ENCODE data around the gene TCAIM. TPM values are rescaled to one million over a fixed set of nuclear protein-coding genes. Genes with fewer than 3 reads are reported as not detected.
A peak's percentile ranks its signal among the peaks of the same experiment; 100 is the strongest.

Gene TCAIM
- total and polyA plus RNA-seq, 4 experiments from 2014 or later, result 16.7 to 21.8 (median 19.3) TPM

GRCh38 chr3:44430466-44430865 is 91.9 kb downstream of the TCAIM start:
- Histone ChIP-seq H3K9me3 (ENCODE audit: control insufficient read depth in 1 of 2, low read length in 2 of 2) (no peaks in the 10 kb centered on the region), H3K27ac (ENCODE audit: low read depth, low read length) (no peak overlapping the region), H3K36me3 (ENCODE audit: insufficient read depth, low read length) (no peaks in the 10 kb centered on the region), H3K4me3 (ENCODE audit: low read length in 2 of 2) (no peak overlapping the region), H3K4me1 (ENCODE audit: insufficient read depth, low read length) (no peaks in the 10 kb centered on the region), H3K27me3 (ENCODE audit: insufficient read depth, low read length) (no peaks in the 10 kb centered on the region)
- intact Hi-C loops (cut with micrococcal nuclease), result no loop called here
- Mint-ChIP-seq H3K4me3 (no peak overlapping the region), H3K9me3 (no peaks in the 10 kb centered on the region), H3K27ac (peak overlapping the region in 1 of 7 donors; percentile 71), H3K36me3 (no peaks in the 10 kb centered on the region), H3K27me3 (peaks cover 1% of the 10 kb centered on the region in 2 donors), H3K4me1 (no peaks in the 10 kb centered on the region)
- CTCF ChIA-PET (ENCODE audit: partially characterized antibody), result interaction anchor here (1.3 kb wide), 1 partner anchor 92 kb away, joined by 3 read pairs; the partner anchor contains the start of gene TCAIM
- POLR2A ChIA-PET (ENCODE audit: partially characterized antibody), result no interaction called here
- DNase-seq, result no peak

GRCh38 chr3:44434834-44435510 is 96.4 kb downstream of the TCAIM start:
- Histone ChIP-seq H3K4me1 (ENCODE audit: insufficient read depth, low read length) (peaks cover 12% of the 10 kb centered on the region), H3K36me3 (ENCODE audit: insufficient read depth, low read length) (no peaks in the 10 kb centered on the region), H3K9me3 (ENCODE audit: control insufficient read depth in 1 of 2, low read length in 2 of 2) (no peaks in the 10 kb centered on the region), H3K27ac (ENCODE audit: low read depth, low read length) (no peak overlapping the region), H3K4me3 (ENCODE audit: low read length in 2 of 2) (no peak overlapping the region), H3K27me3 (ENCODE audit: insufficient read depth, low read length) (no peaks in the 10 kb centered on the region)
- peaks cover 7 to 10% (median 9%) of the 10 kb centered on the region in 4 donors for H3K4me1 Mint-ChIP-seq
- ChIA-PET CTCF (ENCODE audit: partially characterized antibody) (no interaction called here), POLR2A (ENCODE audit: partially characterized antibody) (interaction anchor here (1.2 kb wide), 1 partner anchor 20 kb away, joined by 3 read pairs; no protein-coding TSS in a partner anchor)
- H3K9me3 Mint-ChIP-seq, result no peaks in the 10 kb centered on the region
- H3K27me3 Mint-ChIP-seq, result no peaks in the 10 kb centered on the region
- H3K36me3 Mint-ChIP-seq, result no peaks in the 10 kb centered on the region
- no peak overlapping the region for H3K4me3 Mint-ChIP-seq
- no peak overlapping the region for H3K27ac Mint-ChIP-seq
- no peak for DNase-seq
- intact Hi-C loops (cut with micrococcal nuclease), result no loop called here

GRCh38 chr3:44436181-44436580 is 97.6 kb downstream of the TCAIM start:
- Histone ChIP-seq H3K36me3 (ENCODE audit: insufficient read depth, low read length) (no peaks in the 10 kb centered on the region), H3K27me3 (ENCODE audit: insufficient read depth, low read length) (no peaks in the 10 kb centered on the region), H3K27ac (ENCODE audit: low read depth, low read length) (no peak overlapping the region), H3K4me3 (ENCODE audit: low read length in 2 of 2) (no peak overlapping the region), H3K9me3 (ENCODE audit: control insufficient read depth in 1 of 2, low read length in 2 of 2) (no peaks in the 10 kb centered on the region), H3K4me1 (ENCODE audit: insufficient read depth, low read length) (peaks cover 24% of the 10 kb centered on the region)
- DNase-seq, result no peak
- Mint-ChIP-seq H3K9me3 (no peaks in the 10 kb centered on the region), H3K4me1 (peaks cover 14 to 21% (median 18%) of the 10 kb centered on the region in 4 donors), H3K36me3 (peaks cover 0 to 1% of the 10 kb centered on the region in 2 donors), H3K27me3 (no peaks in the 10 kb centered on the region), H3K27ac (peak overlapping the region in 4 of 7 donors; percentile 9 to 32 (median 24)), H3K4me3 (no peak overlapping the region)
- ChIA-PET POLR2A (ENCODE audit: partially characterized antibody) (no interaction called here), CTCF (ENCODE audit: partially characterized antibody) (no interaction called here)
- intact Hi-C loops (cut with micrococcal nuclease), result no loop called here

- no peak overlapping the region for H3K27ac ChIP-seq (ENCODE audit: low read depth, low read length)
These were observed 99.2 kb downstream of the TCAIM start for GRCh38 chr3:44437800-44438199.

DNA sequence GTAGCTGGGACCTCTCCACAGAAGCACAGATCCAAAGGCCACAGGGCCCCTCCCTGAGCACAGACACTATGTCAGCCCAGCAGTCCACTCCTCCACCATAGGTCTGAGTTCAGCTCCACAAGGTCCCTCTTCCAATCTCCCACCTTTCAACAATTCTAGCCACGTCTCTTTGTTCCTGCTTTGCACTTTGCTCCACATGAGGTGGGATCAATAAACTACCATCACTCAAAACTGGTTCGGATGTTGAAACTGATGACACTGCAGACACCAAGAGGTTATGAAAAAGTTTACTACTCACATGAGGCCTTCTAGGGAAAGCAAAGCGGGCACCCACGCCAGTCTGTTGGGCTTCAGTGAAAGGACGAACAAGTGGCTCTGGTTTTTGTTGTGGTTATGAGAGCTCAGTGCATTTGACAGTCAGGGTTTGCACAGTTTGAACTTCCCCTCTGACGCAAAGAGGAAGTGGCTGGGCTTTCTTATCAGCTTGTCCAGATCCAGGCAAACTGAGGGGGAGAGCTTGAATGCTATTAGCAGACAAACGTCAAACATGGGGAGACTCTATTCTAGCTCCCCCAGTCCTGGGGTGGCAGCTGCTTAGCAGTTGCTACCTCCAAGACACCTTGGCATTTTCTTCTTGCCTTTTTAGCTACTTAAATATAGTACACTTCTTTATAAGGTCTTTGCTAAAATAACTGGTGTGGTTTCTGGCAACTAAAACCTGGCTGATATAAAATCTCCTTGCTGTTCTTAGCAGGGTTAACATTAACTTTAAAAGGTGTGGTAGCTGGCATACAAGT is 101.1 kb downstream of the TCAIM start:
- Histone ChIP-seq H3K27ac (ENCODE audit: low read depth, low read length) (peak overlapping the region; percentile 47), H3K4me3 (ENCODE audit: low read length in 2 of 2) (peak overlapping the region; percentile 13 to 18), H3K9me3 (ENCODE audit: control insufficient read depth in 1 of 2, low read length in 2 of 2) (no peaks in the 10 kb centered on the region), H3K36me3 (ENCODE audit: insufficient read depth, low read length) (no peaks in the 10 kb centered on the region), H3K27me3 (ENCODE audit: insufficient read depth, low read length) (no peaks in the 10 kb centered on the region), H3K4me1 (ENCODE audit: insufficient read depth, low read length) (peaks cover 33% of the 10 kb centered on the region)
- POLR2A ChIA-PET (ENCODE audit: partially characterized antibody), result interaction anchor here (0.6 to 1.8 kb wide), 7 partner anchors 8 to 138 kb away, joined by 3 to 11 read pairs (median 4); partner anchors contain the start of gene TCAIM
- DNase-seq, result peak; percentile 79 to 84 (median 81)
- H3K9me3 Mint-ChIP-seq, result no peaks in the 10 kb centered on the region
- intact Hi-C loops (cut with micrococcal nuclease), result no loop called here
- peak overlapping the region; percentile 66 to 84 (median 75) for H3K4me3 Mint-ChIP-seq
- H3K4me1 Mint-ChIP-seq, result peaks cover 22 to 44% (median 31%) of the 10 kb centered on the region in 4 donors
- peaks cover 16 to 18% of the 10 kb centered on the region in 2 donors for H3K36me3 Mint-ChIP-seq
- CTCF ChIA-PET (ENCODE audit: partially characterized antibody), result interaction anchor here (0.9 to 1.5 kb wide), 4 partner anchors 38 to 118 kb away, joined by 3 to 7 read pairs (median 5); partner anchors contain the start of gene ZNF445
- H3K27ac Mint-ChIP-seq, result peak overlapping the region; percentile 86 to 99 (median 97)
- no peaks in the 10 kb centered on the region for H3K27me3 Mint-ChIP-seq

More at GRCh38 chr3:44437800-44438199, 99.2 kb downstream of the TCAIM start:
- H3K4me3 Mint-ChIP-seq, result no peak overlapping the region
- ChIA-PET POLR2A (ENCODE audit: partially characterized antibody) (no interaction called here), CTCF (ENCODE audit: partially characterized antibody) (no interaction called here)
- peak overlapping the region in 4 of 7 donors; percentile 22 to 57 (median 44) for H3K27ac Mint-ChIP-seq
- H3K27me3 Mint-ChIP-seq, result no peaks in the 10 kb centered on the region
- peaks cover 31% of the 10 kb centered on the region for H3K4me1 ChIP-seq (ENCODE audit: insufficient read depth, low read length)
- no peak for DNase-seq
- H3K4me3 ChIP-seq (ENCODE audit: low read length in 2 of 2), result no peak overlapping the region
- intact Hi-C loops (cut with micrococcal nuclease), result no loop called here
- H3K4me1 Mint-ChIP-seq, result peaks cover 19 to 37% (median 25%) of the 10 kb centered on the region in 4 donors
- no peaks in the 10 kb centered on the region for H3K27me3 ChIP-seq (ENCODE audit: insufficient read depth, low read length)
- H3K36me3 ChIP-seq (ENCODE audit: insufficient read depth, low read length), result no peaks in the 10 kb centered on the region
- peaks cover 8 to 10% of the 10 kb centered on the region in 2 donors for H3K36me3 Mint-ChIP-seq
- no peaks in the 10 kb centered on the region for H3K9me3 ChIP-seq (ENCODE audit: control insufficient read depth in 1 of 2, low read length in 2 of 2)
- H3K9me3 Mint-ChIP-seq, result no peaks in the 10 kb centered on the region

DNA sequence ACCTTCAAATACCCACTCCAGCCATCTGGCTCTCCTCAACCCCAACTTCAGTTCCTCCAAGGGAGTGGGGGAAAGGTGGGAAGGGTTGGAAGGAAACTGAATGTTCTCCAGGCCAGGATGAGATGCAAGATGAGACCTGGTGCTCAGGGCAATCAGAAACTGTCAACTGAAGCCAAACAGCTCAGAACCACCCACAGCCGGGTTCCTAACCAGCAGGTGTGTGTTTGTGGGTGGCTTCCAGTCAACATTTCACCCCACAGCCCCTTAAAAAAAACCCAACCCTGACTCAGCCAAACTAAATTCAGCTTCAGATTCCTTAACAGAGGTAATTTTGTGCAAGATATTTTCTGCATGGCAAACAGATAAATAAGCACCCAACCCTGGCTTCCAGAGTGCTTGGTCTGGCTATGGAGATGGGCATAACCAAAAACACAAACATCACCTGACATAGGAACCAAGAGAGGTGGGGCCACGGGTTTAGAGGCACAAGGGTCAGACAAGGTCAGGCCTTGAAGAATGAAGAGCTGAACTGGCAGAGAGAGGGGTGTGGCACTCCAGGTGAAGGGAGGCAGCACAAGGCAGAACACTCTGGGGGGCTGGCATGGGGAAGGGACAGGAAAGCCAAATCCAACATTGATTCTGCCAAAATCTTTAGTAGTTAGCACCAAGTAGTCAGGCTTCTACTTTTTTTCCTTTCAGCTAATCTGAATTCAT is 104.2 kb downstream of the TCAIM start:
- peaks cover 28 to 47% (median 37%) of the 10 kb centered on the region in 4 donors for H3K4me1 Mint-ChIP-seq
- no peak overlapping the region for H3K4me3 Mint-ChIP-seq
- H3K36me3 Mint-ChIP-seq, result peaks cover 36 to 42% of the 10 kb centered on the region in 2 donors
- ChIA-PET CTCF (ENCODE audit: partially characterized antibody) (no interaction called here), POLR2A (ENCODE audit: partially characterized antibody) (no interaction called here)
- intact Hi-C loops (cut with micrococcal nuclease), result no loop called here
- no peaks in the 10 kb centered on the region for H3K27me3 Mint-ChIP-seq
- Histone ChIP-seq H3K27me3 (ENCODE audit: insufficient read depth, low read length) (no peaks in the 10 kb centered on the region), H3K27ac (ENCODE audit: low read depth, low read length) (no peak overlapping the region), H3K4me1 (ENCODE audit: insufficient read depth, low read length) (peaks cover 33% of the 10 kb centered on the region), H3K9me3 (ENCODE audit: control insufficient read depth in 1 of 2, low read length in 2 of 2) (no peaks in the 10 kb centered on the region), H3K36me3 (ENCODE audit: insufficient read depth, low read length) (peaks cover 9% of the 10 kb centered on the region), H3K4me3 (ENCODE audit: low read length in 2 of 2) (no peak overlapping the region)
- H3K9me3 Mint-ChIP-seq, result peaks cover 0 to 6% (median under 1%) of the 10 kb centered on the region in 8 donors
- H3K27ac Mint-ChIP-seq, result peak overlapping the region; percentile 11 to 88 (median 75)
- DNase-seq, result no peak

Data from CD4-positive, alpha-beta memory T cell (primary cell).